Measurements from ENCODE around the gene PMEL.

GRCh38 chr12:55957106-55957859 lies 8.6 kb downstream of the PMEL start:
- TF ChIP-seq CTCF (IDR thresholded peaks at IDR 0.05) (no peak), EZH2 (IDR thresholded peaks at IDR 0.05; ENCODE audit: borderline replicate concordance, insufficient read depth, low read depth, low read length, poor library complexity, severe bottlenecking) (no peak)
